Gastrocnemius medialis (tissue), 4 donors: Measurements from ENCODE around the gene NUP205.

Experiments used
- POLR2A ChIP-seq, 2 donors: fragments of 450-650 bp; IDR thresholded peaks; one replicate each; pipeline ENCODE4 v1.6.1; 2017; ENCODE audit warnings: antibody characterized with exemption in 2 of 2, mild to moderate bottlenecking in 2 of 2, moderate library complexity in 2 of 2
- TF ChIP-seq, protein P1 (sequence below), 5 experiments: fragments of 450-650 bp in 3 of 5; fragments of 200-600 bp in 2 of 5; sonication (generic) in 2 of 5; IDR thresholded peaks in 4 of 5; conservative IDR thresholded peaks in 1 of 5; 1 replicate in 4 of 5; 2 replicates in 1 of 5; pipeline ENCODE4 v1.5.1; 2016 to 2019; ENCODE audit warnings: antibody characterized with exemption in 5 of 5, mild to moderate bottlenecking in 3 of 5, moderate library complexity in 3 of 5

DNA sequence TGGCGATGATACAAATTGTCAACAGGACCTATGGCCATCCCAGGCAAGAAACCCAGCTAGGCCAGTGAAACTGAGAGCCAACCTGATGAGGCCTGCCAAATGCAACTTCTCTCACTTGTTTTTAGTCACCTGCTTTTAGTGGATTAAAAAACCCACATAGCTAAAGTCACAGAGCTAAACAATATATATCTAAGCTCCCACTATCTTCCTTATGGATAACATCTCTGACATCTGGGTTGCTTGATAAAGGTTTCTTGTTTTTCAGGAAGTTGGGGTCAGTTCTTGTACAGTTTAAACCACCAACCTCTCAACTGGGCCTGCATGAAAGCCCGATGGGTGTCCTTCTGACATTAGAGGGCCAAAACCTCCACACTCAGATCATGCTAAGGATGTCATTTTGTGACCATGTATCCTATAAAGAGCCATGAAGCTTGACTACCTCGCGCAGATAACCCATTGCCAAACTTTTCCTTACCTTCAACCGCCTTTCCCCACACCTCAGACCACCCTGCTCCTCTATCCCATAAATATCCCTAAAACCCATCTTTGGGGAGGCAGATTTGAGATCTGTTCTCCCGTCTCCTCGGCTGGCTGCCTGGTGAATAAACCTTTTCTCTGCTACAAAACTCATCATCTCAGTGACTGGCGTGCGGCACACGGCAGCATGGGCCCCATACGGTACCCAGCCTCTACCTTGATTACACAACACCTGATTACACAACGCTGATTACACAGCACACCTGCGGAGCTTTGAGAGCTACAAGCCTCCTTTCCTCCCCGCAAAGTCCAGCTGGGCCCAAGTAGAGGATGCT, 103.8 kb downstream of the NUP205 start:
- TF ChIP-seq POLR2A (IDR thresholded peaks at IDR 0.05) = no peak
- TF ChIP-seq, protein P1, sequence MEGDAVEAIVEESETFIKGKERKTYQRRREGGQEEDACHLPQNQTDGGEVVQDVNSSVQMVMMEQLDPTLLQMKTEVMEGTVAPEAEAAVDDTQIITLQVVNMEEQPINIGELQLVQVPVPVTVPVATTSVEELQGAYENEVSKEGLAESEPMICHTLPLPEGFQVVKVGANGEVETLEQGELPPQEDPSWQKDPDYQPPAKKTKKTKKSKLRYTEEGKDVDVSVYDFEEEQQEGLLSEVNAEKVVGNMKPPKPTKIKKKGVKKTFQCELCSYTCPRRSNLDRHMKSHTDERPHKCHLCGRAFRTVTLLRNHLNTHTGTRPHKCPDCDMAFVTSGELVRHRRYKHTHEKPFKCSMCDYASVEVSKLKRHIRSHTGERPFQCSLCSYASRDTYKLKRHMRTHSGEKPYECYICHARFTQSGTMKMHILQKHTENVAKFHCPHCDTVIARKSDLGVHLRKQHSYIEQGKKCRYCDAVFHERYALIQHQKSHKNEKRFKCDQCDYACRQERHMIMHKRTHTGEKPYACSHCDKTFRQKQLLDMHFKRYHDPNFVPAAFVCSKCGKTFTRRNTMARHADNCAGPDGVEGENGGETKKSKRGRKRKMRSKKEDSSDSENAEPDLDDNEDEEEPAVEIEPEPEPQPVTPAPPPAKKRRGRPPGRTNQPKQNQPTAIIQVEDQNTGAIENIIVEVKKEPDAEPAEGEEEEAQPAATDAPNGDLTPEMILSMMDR (IDR thresholded peaks at IDR 0.05 in 4 of 5, conservative IDR thresholded peaks at IDR 0.05 in 1 of 5) = no peak
